Loucy (cell line): ENCODE results near the gene FANK1.

Experiments
- H2AFZ ChIP-seq: fragments of 200-600 bp; sonication (generic); 2 replicates; pipeline ENCODE4 v1.6.0; 2016; ENCODE audit warnings: antibody characterized with exemption, mild to moderate bottlenecking, low read length, moderate library complexity
- H3F3A ChIP-seq: fragments of 200-600 bp; 2 replicates; pipeline ENCODE4 v1.6.0; 2016; ENCODE audit warnings: antibody characterized with exemption, low read depth, mild to moderate bottlenecking
- H3K27me3 ChIP-seq: fragments of 200-600 bp; sonication (generic); 2 replicates; pipeline ENCODE4 v1.6.1; 2014; ENCODE audit warnings: low read length, mild to moderate bottlenecking; ENCODE audit not compliant: insufficient read depth, poor library complexity, severe bottlenecking
- H3K36me3 ChIP-seq: fragments of 200-600 bp; sonication (generic); 2 replicates; pipeline ENCODE4 v1.6.1; 2016; ENCODE audit warnings: low read length; ENCODE audit not compliant: insufficient read depth
- H3K4me1 ChIP-seq: fragments of 200-600 bp; sonication (generic); 2 replicates; pipeline ENCODE4 v1.5.1; 2014; ENCODE audit warnings: low read length, mild to moderate bottlenecking; ENCODE audit not compliant: insufficient read depth, poor library complexity, severe bottlenecking
- H3K4me2 ChIP-seq: fragments of 200-600 bp; sonication (generic); 2 replicates; pipeline ENCODE4 v1.6.0; 2014; ENCODE audit warnings: antibody characterized with exemption, low read length, low read depth, mild to moderate bottlenecking; ENCODE audit not compliant: poor library complexity, severe bottlenecking
- H3K4me3 ChIP-seq: fragments of 200-600 bp; sonication (generic); 2 replicates; pipeline ENCODE4 v1.5.1; 2014; ENCODE audit warnings: low read length, mild to moderate bottlenecking, mixed read lengths; ENCODE audit not compliant: poor library complexity, severe bottlenecking
- H3K79me2 ChIP-seq: fragments of 200-600 bp; sonication (generic); 2 replicates; pipeline ENCODE4 v1.6.1; 2014; ENCODE audit warnings: low read length; ENCODE audit not compliant: insufficient read depth
- H3K9ac ChIP-seq: fragments of 200-600 bp; sonication (generic); 2 replicates; pipeline ENCODE4 v1.6.0; 2014; ENCODE audit warnings: mild to moderate bottlenecking, low read depth, low read length, moderate library complexity; ENCODE audit not compliant: poor library complexity, severe bottlenecking
- H3K9me2 ChIP-seq: fragments of 200-600 bp; sonication (generic); replicated peaks from 2 replicates; pipeline ENCODE4 v1.6.1; 2016; ENCODE audit warnings: low read depth, low read length, mixed read lengths
- H3K9me3 ChIP-seq: fragments of 200-600 bp; sonication (generic); 2 replicates; pipeline ENCODE4 v1.6.1; 2014; ENCODE audit warnings: mild to moderate bottlenecking, antibody characterized with exemption, low read length, low read depth; ENCODE audit not compliant: insufficient read depth
- H4K20me1 ChIP-seq: fragments of 200-600 bp; sonication (generic); 2 replicates; pipeline ENCODE4 v1.6.0; 2014; ENCODE audit warnings: antibody characterized with exemption, low read length, mild to moderate bottlenecking; ENCODE audit not compliant: insufficient read depth, poor library complexity, severe bottlenecking
- EZH2phosphoT487 ChIP-seq: fragments of 200-600 bp; IDR thresholded peaks from 2 replicates; pipeline ENCODE4 v1.6.1; 2018; ENCODE audit warnings: antibody characterized with exemption, mild to moderate bottlenecking, moderate library complexity, borderline replicate concordance
- TF ChIP-seq, protein P1 (sequence below): fragments of 200-600 bp; sonication (generic); conservative IDR thresholded peaks from 2 replicates; pipeline ENCODE4 v1.5.1; 2014; ENCODE audit warnings: mild to moderate bottlenecking, antibody characterized with exemption, low read length

Gene FANK1

DNA sequence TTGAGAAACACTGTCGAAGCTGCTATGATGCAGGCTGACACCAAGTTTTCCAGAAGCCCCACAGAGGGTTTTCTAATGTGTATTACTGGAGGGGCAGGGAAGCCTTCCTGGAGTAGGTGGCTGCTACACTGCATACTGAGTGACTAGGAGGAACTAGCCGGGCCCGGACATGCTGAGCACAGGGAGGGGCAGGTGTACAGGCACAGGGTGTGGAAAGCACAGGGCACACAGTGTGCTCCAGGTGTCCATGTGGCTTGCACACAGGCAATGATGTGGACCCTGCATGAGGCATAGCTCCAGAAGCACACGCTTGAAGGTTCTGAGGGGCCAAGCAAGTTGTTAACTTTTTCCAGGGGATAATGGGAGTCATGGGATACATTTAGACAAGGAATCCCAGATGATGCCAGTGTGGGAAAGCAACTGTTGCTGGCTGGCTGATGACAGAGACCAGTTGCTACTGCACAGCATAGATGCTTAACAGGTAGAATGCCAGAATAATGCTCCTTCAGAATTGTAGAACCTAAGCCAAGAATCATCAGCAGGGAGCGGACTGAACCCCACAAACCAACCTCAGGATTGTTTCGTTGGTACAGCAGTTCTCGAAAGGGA lies 29.8 kb upstream of the FANK1 start:
- Histone ChIP-seq H4K20me1 (no peaks in the 10 kb centered on the region), H3K79me2 (no peaks in the 10 kb centered on the region), H3K4me2 (no peak overlapping the region), H3K4me3 (no peak overlapping the region), H3K36me3 (no peaks in the 10 kb centered on the region), H3K27me3 (no peaks in the 10 kb centered on the region), H3K9me2 (no peaks in the 10 kb centered on the region), H3K4me1 (no peaks in the 10 kb centered on the region), H2AFZ (no peak overlapping the region), H3K9me3 (no peaks in the 10 kb centered on the region), H3F3A (no peaks in the 10 kb centered on the region), H3K9ac (no peak overlapping the region)
- TF ChIP-seq, protein P1, sequence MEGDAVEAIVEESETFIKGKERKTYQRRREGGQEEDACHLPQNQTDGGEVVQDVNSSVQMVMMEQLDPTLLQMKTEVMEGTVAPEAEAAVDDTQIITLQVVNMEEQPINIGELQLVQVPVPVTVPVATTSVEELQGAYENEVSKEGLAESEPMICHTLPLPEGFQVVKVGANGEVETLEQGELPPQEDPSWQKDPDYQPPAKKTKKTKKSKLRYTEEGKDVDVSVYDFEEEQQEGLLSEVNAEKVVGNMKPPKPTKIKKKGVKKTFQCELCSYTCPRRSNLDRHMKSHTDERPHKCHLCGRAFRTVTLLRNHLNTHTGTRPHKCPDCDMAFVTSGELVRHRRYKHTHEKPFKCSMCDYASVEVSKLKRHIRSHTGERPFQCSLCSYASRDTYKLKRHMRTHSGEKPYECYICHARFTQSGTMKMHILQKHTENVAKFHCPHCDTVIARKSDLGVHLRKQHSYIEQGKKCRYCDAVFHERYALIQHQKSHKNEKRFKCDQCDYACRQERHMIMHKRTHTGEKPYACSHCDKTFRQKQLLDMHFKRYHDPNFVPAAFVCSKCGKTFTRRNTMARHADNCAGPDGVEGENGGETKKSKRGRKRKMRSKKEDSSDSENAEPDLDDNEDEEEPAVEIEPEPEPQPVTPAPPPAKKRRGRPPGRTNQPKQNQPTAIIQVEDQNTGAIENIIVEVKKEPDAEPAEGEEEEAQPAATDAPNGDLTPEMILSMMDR: no peak
- TF ChIP-seq EZH2phosphoT487: no peak

DNA sequence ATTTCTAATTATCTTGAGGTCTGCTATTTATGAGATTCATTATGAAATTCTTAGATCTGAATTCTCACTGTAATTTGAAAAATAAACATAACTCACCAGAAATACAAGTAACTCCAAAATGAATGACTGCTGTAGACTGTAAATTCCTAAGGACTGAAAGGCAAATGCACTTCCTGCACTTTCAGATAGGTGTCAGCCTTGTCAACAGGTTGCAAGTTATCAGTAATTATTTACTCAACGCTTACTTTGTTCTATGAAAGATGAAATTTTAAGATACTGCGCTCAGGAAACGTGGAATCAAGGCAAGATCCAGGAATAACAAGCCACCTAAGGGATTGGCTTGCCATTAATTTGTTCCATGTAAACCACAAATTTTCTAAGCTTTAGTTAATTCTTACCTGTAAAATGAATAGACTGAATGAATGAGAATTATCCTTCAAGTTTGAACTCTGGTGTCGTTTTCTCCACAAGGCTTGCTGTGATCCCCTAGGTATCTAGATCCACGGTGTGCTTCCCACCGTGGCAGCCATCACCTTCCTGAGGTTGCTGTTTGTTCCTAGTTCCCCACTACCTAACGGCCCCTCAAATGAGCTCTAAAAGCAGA lies 27.9 kb upstream of the FANK1 start:
- no peaks in the 10 kb centered on the region for H4K20me1 ChIP-seq
- H3F3A ChIP-seq: no peaks in the 10 kb centered on the region
- H2AFZ ChIP-seq: no peak overlapping the region
- H3K36me3 ChIP-seq: no peaks in the 10 kb centered on the region
- H3K9ac ChIP-seq: no peak overlapping the region
- no peaks in the 10 kb centered on the region for H3K79me2 ChIP-seq
- no peaks in the 10 kb centered on the region for H3K4me1 ChIP-seq
- TF ChIP-seq EZH2phosphoT487: no peak
- TF ChIP-seq, protein P1: peak; percentile 77
- no peak overlapping the region for H3K4me3 ChIP-seq
- no peaks in the 10 kb centered on the region for H3K9me2 ChIP-seq
- no peaks in the 10 kb centered on the region for H3K9me3 ChIP-seq
- H3K27me3 ChIP-seq: no peaks in the 10 kb centered on the region
- H3K4me2 ChIP-seq: no peak overlapping the region

DNA sequence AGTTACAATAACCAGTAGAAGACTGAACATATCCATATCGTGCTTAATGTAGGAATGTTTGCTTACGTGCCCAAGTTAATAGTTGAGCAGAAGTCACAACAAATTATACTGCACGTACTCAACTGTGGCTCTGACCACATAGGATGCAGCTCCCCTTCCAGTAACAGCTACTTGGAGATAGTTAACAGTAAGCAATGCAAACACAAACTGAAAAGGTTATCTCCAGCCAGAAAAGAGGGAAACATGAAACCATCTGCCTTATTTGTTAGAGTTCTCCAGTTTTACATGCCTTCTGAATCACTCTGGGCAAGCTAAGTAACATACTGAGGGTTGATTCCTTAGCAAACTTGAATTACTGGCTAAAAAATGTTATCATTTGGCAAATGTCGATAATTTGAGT lies 25.0 kb upstream of the FANK1 start:
- no peaks in the 10 kb centered on the region for H3K79me2 ChIP-seq
- H3F3A ChIP-seq: no peaks in the 10 kb centered on the region
- no peaks in the 10 kb centered on the region for H4K20me1 ChIP-seq
- TF ChIP-seq, protein P1: no peak
- no peak for TF ChIP-seq EZH2phosphoT487
- H3K9ac ChIP-seq: no peak overlapping the region
- H3K4me1 ChIP-seq: no peaks in the 10 kb centered on the region
- no peaks in the 10 kb centered on the region for H3K9me2 ChIP-seq
- H3K27me3 ChIP-seq: no peaks in the 10 kb centered on the region
- H3K4me3 ChIP-seq: no peak overlapping the region
- H2AFZ ChIP-seq: no peak overlapping the region
- 0 out of 2 replicates have a peak, but pooled peaks cover 4% of the 10 kb centered on the region for H3K9me3 ChIP-seq
- no peak overlapping the region for H3K4me2 ChIP-seq
- H3K36me3 ChIP-seq: no peaks in the 10 kb centered on the region
